GM12878 (cell line): ENCODE results near the gene PRRT1B. TPM values are rescaled to one million over a fixed set of nuclear protein-coding genes. Genes with fewer than 3 reads are reported as not detected.
"Not testable (repeated sequence)": the region's sequence is repeated elsewhere in the genome, so short reads cannot be mapped to it uniquely, and the experiment has no call there.

Experiments
- ATAC-seq: fragments of 200-7000 bp; cut with Tn5 transposase; 3 replicates; pipeline ENCODE4 v1.9.1; 2020; ENCODE audit warnings: mild to moderate bottlenecking, moderate library complexity
- BruUV-seq: library from RNA; stranded (reverse); fragments of 400-500 nt; replicated peaks from 2 replicates; lab custom pipeline; 2021; lab: Mats Ljungman, UMichigan
- CTCF ChIA-PET: fragments of 300-600 bp; sonication (Branson Sonifier 250); formaldehyde crosslinking; extraction: SDS; loops from one replicate; lab custom pipeline; 2021; ENCODE audit warnings: inconsistent platforms; lab: Yijun Ruan, JAX
- POLR2A ChIA-PET: fragments of 350-600 bp; formaldehyde crosslinking; extraction: SDS; loops from one replicate; lab custom pipeline; 2021; ENCODE audit warnings: inconsistent platforms; lab: Charles Lee
- RAD21 ChIA-PET: fragments of 300-600 bp; sonication (Branson Sonifier 250); formaldehyde crosslinking; loops from one replicate; lab custom pipeline; 2023; ENCODE audit warnings: antibody characterized with exemption; ENCODE audit not compliant: unreplicated experiment; lab: Charles Lee
- SMC1A ChIA-PET: fragments of 300-600 bp; sonication (Branson Sonifier 250); formaldehyde crosslinking; loops from one replicate; lab custom pipeline; 2023; ENCODE audit not compliant: unreplicated experiment, uncharacterized antibody; lab: Charles Lee
- DNase-seq: peaks from one replicate; pipeline ENCODE4 v3.0.0-alpha.2; 2011; ENCODE audit warnings: low read depth, low spot score
- FAIRE-seq: peaks from 3 replicates; lab custom pipeline; 2011; peaks lifted over from hg19 to GRCh38; lab: Jason Lieb, UNC
- H2AFZ ChIP-seq: 2 replicates; pipeline ENCODE4 v1.6.0; 2011; ENCODE audit warnings: low read depth, low read length, control low read depth; ENCODE audit not compliant: control insufficient read depth
- H3K27ac ChIP-seq: 2 replicates; pipeline ENCODE4 v1.5.1; 2011; ENCODE audit warnings: control low read depth; ENCODE audit not compliant: control insufficient read depth, insufficient read depth
- H3K27me3 ChIP-seq, 2 experiments: replicated peaks in 1 of 2; 2 replicates each; pipeline versions ENCODE4 v1.6.0 to v1.6.1; 2011; ENCODE audit warnings: low read length in 1 of 2; ENCODE audit not compliant: control insufficient read depth in 2 of 2, insufficient read depth in 2 of 2
- H3K36me3 ChIP-seq, 2 experiments: 2 replicates each; pipeline ENCODE4 v1.5.1; 2011; ENCODE audit warnings: low read length in 1 of 2; ENCODE audit not compliant: control insufficient read depth in 2 of 2, insufficient read depth in 2 of 2
- H3K4me1 ChIP-seq: 2 replicates; pipeline ENCODE4 v1.6.1; 2011; ENCODE audit warnings: mild to moderate bottlenecking, low read length, moderate library complexity, mixed read lengths; ENCODE audit not compliant: control insufficient read depth, insufficient read depth
- H3K4me2 ChIP-seq: 2 replicates; pipeline ENCODE4 v1.6.0; 2011; ENCODE audit warnings: control low read depth; ENCODE audit not compliant: control insufficient read depth, insufficient read depth
- H3K4me3 ChIP-seq: fragments of 200-600 bp; sonication (generic); 2 replicates; pipeline ENCODE4 v1.5.1; 2016
- H3K79me2 ChIP-seq: 2 replicates; pipeline ENCODE4 v1.6.0; 2011; ENCODE audit warnings: low read length; ENCODE audit not compliant: control insufficient read depth, insufficient read depth
- H3K9ac ChIP-seq: 2 replicates; pipeline ENCODE4 v1.8.0; 2011; ENCODE audit warnings: low read length, control low read depth, mixed read lengths; ENCODE audit not compliant: control insufficient read depth, insufficient read depth
- H3K9me3 ChIP-seq: replicated peaks from 3 replicates; pipeline ENCODE4 v1.5.1; 2011; ENCODE audit warnings: mild to moderate bottlenecking, low read length; ENCODE audit not compliant: control insufficient read depth, insufficient read depth
- H4K20me1 ChIP-seq: 2 replicates; pipeline ENCODE4 v1.6.0; 2011; ENCODE audit not compliant: control insufficient read depth, insufficient read depth
- ETV6 ChIP-seq, 2 experiments: fragments of 450-650 bp in 1 of 2; IDR thresholded peaks in 1 of 2; conservative IDR thresholded peaks in 1 of 2; 2 replicates each; pipeline ENCODE4 v1.6.1; 2014; ENCODE audit warnings: antibody characterized with exemption in 1 of 2, borderline replicate concordance in 1 of 2, low read depth in 1 of 2, mild to moderate bottlenecking in 1 of 2, moderate library complexity in 1 of 2
- FOXM1 ChIP-seq: IDR thresholded peaks from 2 replicates; pipeline ENCODE4 v1.6.1; 2012; ENCODE audit warnings: low read depth, mild to moderate bottlenecking, inconsistent platforms, low read length, moderate library complexity
- HDGF ChIP-seq: fragments of 450-650 bp; IDR thresholded peaks from 2 replicates; pipeline ENCODE4 v1.6.1; 2016; ENCODE audit warnings: antibody characterized with exemption
- MYB ChIP-seq: fragments of 150-350 bp; IDR thresholded peaks from 2 replicates; pipeline ENCODE4 v1.6.1; 2014; ENCODE audit warnings: mild to moderate bottlenecking, low read depth, low read length, borderline replicate concordance
- POLR2A ChIP-seq: IDR thresholded peaks from 2 replicates; pipeline ENCODE4 v1.6.1; 2011; ENCODE audit warnings: low read depth, mild to moderate bottlenecking, low read length
- POLR2AphosphoS5 ChIP-seq: IDR thresholded peaks from 2 replicates; pipeline ENCODE4 v1.6.1; 2011; ENCODE audit warnings: mild to moderate bottlenecking, low read length, inconsistent platforms
- PRDM15 ChIP-seq: fragments of 450-650 bp; formaldehyde crosslinking; IDR thresholded peaks from 2 replicates; pipeline ENCODE4 v1.4.0; 2020; ENCODE audit warnings: mild to moderate bottlenecking, moderate library complexity
- RB1 ChIP-seq: fragments of 450-650 bp; formaldehyde crosslinking; IDR thresholded peaks from 2 replicates; pipeline ENCODE4 v1.6.1; 2017; ENCODE audit warnings: mild to moderate bottlenecking, borderline replicate concordance
- SPI1 ChIP-seq: IDR thresholded peaks from 2 replicates; pipeline ENCODE4 v1.6.1; 2011; ENCODE audit warnings: low read depth, mild to moderate bottlenecking, low read length, moderate library complexity, borderline replicate concordance; ENCODE audit not compliant: insufficient read depth
- WGBS: methylation state at CpG from one replicate; pipeline ENCODE4 v1.1.6; 2016; ENCODE audit warnings: low lambda C conversion rate; ENCODE audit not compliant: insufficient replicate concordance, insufficient coverage; ENCODE audit errors: missing lambda C conversion rate; 5-methylcytosine and 5-hydroxymethylcytosine counted together
- in situ Hi-C: fragments of 300-500 bp; cut with MboI; formaldehyde crosslinking; loops from 9 replicates; pipeline ENCODE4 v1.14.3; 2018; ENCODE audit warnings: mixed read lengths
- intact Hi-C: fragments of 100-400 bp; cut with micrococcal nuclease; formaldehyde crosslinking; loops from one replicate; pipeline ENCODE4 v1.14.2; 2022; ENCODE audit not compliant: unreplicated experiment
- polyA plus RNA-seq, 11 experiments: library from polyadenylated mRNA; depleted of rRNA in 4 of 11; unstranded in 6 of 11; stranded (reverse) in 5 of 11; fragments of >200 nt; fragmentation: Nextera tagmentation in 4 of 11; fragmentation: Illumina TruSeq in 1 of 11; extraction: Ambion mirVana in 4 of 11; extraction: Trizol in 1 of 11; gene quantifications; 1 replicate in 1 of 11; 2 replicates in 10 of 11; pipeline versions ENCODE4 v1.2.1 to v1.2.3, GENCODE V29; 2011 to 2016; ENCODE audit warnings: inconsistent platforms in 2 of 11, missing spikeins in 2 of 11, low read depth in 1 of 11
- total RNA-seq, 4 experiments: library from RNA; depleted of rRNA in 3 of 4; stranded (reverse); fragments of >200 nt in 3 of 4; fragmentation: Illumina TruSeq in 1 of 4; extraction: Trizol in 1 of 4; gene quantifications; 2 replicates each; pipeline versions ENCODE4 v1.2.1 to v1.2.3, GENCODE V29; 2013 to 2021

Gene PRRT1B
- total and polyA plus RNA-seq, 10 of the 15 experiments (the other 5 are each of a cell fraction or from before 2014, with no cell fraction given), result not detected

DNA sequence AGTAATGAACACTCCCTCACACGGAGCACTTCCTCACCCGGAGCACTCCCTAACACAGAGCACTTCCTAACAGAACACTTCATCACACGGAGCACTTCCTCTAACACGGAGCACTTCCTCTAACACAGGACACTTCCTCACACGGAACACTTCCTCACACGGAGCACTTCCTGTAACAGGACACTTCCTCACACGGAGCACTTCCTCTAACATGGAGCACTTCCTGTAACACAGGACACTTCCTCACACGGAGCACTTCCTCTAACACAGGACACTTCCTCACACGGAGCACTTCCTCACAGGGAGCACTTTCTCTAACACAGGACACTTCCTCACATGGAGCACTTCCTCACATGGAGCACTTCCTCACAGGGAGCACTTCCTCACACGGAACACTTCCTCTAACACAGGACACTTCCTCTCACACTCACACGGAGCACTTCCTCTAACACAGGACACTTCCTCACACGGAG is 29.7 kb upstream of the PRRT1B start:
- not testable (repeated sequence) for H3K4me3 ChIP-seq
- H3K36me3 ChIP-seq, result peaks cover 12 to 28% of the 10 kb centered on the region in 2 experiments; a peak in 3 of 4 replicates
- TF ChIP-seq SPI1 (peak; percentile 18; the same call in 1 of the 2 replicates), ETV6 (conservative IDR thresholded peaks at IDR 0.05 in 1 of 2, IDR thresholded peaks at IDR 0.05 in 1 of 2; ENCODE audit: borderline replicate concordance in 1 of 2, low read depth in 1 of 2) (peak in 1 of 2 experiments; percentile 94; a peak in 2 of 4 replicates)
- TF ChIP-seq, all 136 proteins: peak for 2; not testable (repeated sequence) for 134
- CTCF ChIA-PET, H3K4me2 ChIP-seq, POLR2A ChIA-PET, H2AFZ ChIP-seq, BruUV-seq, H3K9me3 ChIP-seq, in situ Hi-C loops, H3K79me2 ChIP-seq, RAD21 ChIA-PET, H3K4me1 ChIP-seq, intact Hi-C loops, H4K20me1 ChIP-seq, H3K27ac ChIP-seq, H3K9ac ChIP-seq, SMC1A ChIA-PET, ATAC-seq, H3K27me3 ChIP-seq, DNase-seq: not testable (repeated sequence)
- FAIRE-seq, result peak; percentile 18
- 39% methylated on average over 12 of the region's 12 CpGs for WGBS

DNA sequence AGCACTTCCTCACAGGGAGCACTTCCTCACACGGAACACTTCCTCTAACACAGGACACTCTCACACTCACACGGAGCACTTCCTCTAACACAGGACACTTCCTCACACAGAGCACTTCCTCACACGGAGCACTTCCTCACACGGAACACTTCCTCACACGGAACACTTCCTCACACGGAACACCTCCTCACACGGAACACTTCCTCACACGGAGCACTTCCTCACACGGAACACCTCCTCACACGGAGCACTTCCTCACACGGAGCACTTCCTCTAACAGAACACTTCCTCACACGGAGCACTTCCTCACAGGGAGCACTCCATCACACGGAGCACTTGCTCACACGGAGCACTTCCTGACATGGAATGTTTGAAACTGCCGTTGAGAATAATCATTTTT is 29.2 kb upstream of the PRRT1B start:
- POLR2A ChIA-PET, result no interaction called here
- BruUV-seq, result no TSS peak
- in situ Hi-C loops (no loop called here), intact Hi-C loops (no loop called here)
- Histone ChIP-seq H3K4me2 (no peak overlapping the region), H3K27ac (no peak overlapping the region), H4K20me1 (no peaks in the 10 kb centered on the region), H3K4me1 (no peaks in the 10 kb centered on the region), H3K36me3 (peaks cover 12 to 24% of the 10 kb centered on the region in 2 experiments; a peak in 3 of 4 replicates), H3K9me3 (no peaks in the 10 kb centered on the region), H3K9ac (no peak overlapping the region), H3K27me3 (no peaks in the 10 kb centered on the region), H3K4me3 (no peak overlapping the region), H2AFZ (no peak overlapping the region), H3K79me2 (no peaks in the 10 kb centered on the region)
- SMC1A ChIA-PET, result no interaction called here
- 70% methylated on average over 14 of the region's 15 CpGs for WGBS
- FAIRE-seq (no peak), ATAC-seq (no peak), DNase-seq (no peak)
- CTCF ChIA-PET, result no interaction called here
- RAD21 ChIA-PET, result no interaction called here
- TF ChIP-seq RB1 (no peak), ETV6 (conservative IDR thresholded peaks at IDR 0.05 in 1 of 2, IDR thresholded peaks at IDR 0.05 in 1 of 2; ENCODE audit: borderline replicate concordance in 1 of 2, low read depth in 1 of 2) (peak in 1 of 2 experiments; percentile 75; a peak in 2 of 4 replicates), POLR2A (no peak), MYB (no peak), HDGF (no peak), POLR2AphosphoS5 (no peak), PRDM15 (CRISPR knock-in tag) (no peak), FOXM1 (no peak)
